NOMO-1 treated with DMSO at 0.1 percent for 48 hours (cell line): Measurements from ENCODE around the gene ATP9A.
"Not testable (repeated sequence)": the region's sequence is repeated elsewhere in the genome, so short reads cannot be mapped to it uniquely, and the experiment has no call there.

ENCODE experiments used
- DNase-seq: peaks from one replicate; lab custom pipeline; 2025; ENCODE audit not compliant: unreplicated experiment; lab: John Stamatoyannopoulos, UW

Gene ATP9A

GRCh38 chr20:51696304-51697071 lies 71.7 kb downstream of the ATP9A start:
- DNase-seq = no peak

GRCh38 chr20:51695574-51696303 lies 72.5 kb downstream of the ATP9A start:
- DNase-seq = no peak

GRCh38 chr20:51692806-51693400 lies 75.3 kb downstream of the ATP9A start:
- DNase-seq = no peak

GRCh38 chr20:51691703-51692102 lies 76.5 kb downstream of the ATP9A start:
- DNase-seq = no peak

- no peak for DNase-seq
These were observed 79.5 kb downstream of the ATP9A start for GRCh38 chr20:51688600-51689244.

- no peak for DNase-seq
These were observed 80.6 kb downstream of the ATP9A start for GRCh38 chr20:51687630-51688029.

- no peak for DNase-seq
These were observed 81.1 kb downstream of the ATP9A start for GRCh38 chr20:51687108-51687507.

- not testable (repeated sequence) for DNase-seq
These were observed 82.7 kb downstream of the ATP9A start for GRCh38 chr20:51685494-51685893.

GRCh38 chr20:51680067-51680749 lies 88.0 kb downstream of the ATP9A start:
- DNase-seq = no peak

- DNase-seq = no peak
These were observed 88.8 kb downstream of the ATP9A start for GRCh38 chr20:51679254-51679921.

GRCh38 chr20:51678026-51678697 lies 90.0 kb downstream of the ATP9A start:
- no peak for DNase-seq

- DNase-seq = no peak
These were observed 99.2 kb downstream of the ATP9A start for GRCh38 chr20:51668947-51669346.

GRCh38 chr20:51668515-51668914 lies 99.7 kb downstream of the ATP9A start:
- no peak for DNase-seq

- DNase-seq = no peak
These were observed 100.7 kb downstream of the ATP9A start for GRCh38 chr20:51667491-51667890.

GRCh38 chr20:51667002-51667408 lies 101.2 kb downstream of the ATP9A start:
- DNase-seq = peak; percentile 10

GRCh38 chr20:51666126-51666525 lies 102.1 kb downstream of the ATP9A start:
- no peak for DNase-seq

GRCh38 chr20:51665543-51666118 lies 102.6 kb downstream of the ATP9A start:
- DNase-seq = no peak

GRCh38 chr20:51661609-51662178 lies 106.5 kb downstream of the ATP9A start:
- no peak for DNase-seq
